OCI-M1 (cell line): ENCODE measurements around the gene PTPN11.
"Not testable (repeated sequence)": the region's sequence is repeated elsewhere in the genome, so short reads cannot be mapped to it uniquely, and the experiment has no call there.

ENCODE experiments used
- DNase-seq: peaks from one replicate; lab custom pipeline; 2025; lab: John Stamatoyannopoulos, UW

Gene PTPN11

GRCh38 chr12:112448165-112448564, 29.4 kb downstream of the PTPN11 start:
- not testable (repeated sequence) for DNase-seq

GRCh38 chr12:112450725-112451124, 32.0 kb downstream of the PTPN11 start:
- DNase-seq = no peak

GRCh38 chr12:112456029-112456428, 37.3 kb downstream of the PTPN11 start:
- DNase-seq = no peak

GRCh38 chr12:112457142-112457541, 38.4 kb downstream of the PTPN11 start:
- not testable (repeated sequence) for DNase-seq

GRCh38 chr12:112458330-112458729, 39.6 kb downstream of the PTPN11 start:
- DNase-seq = no peak

GRCh38 chr12:112458751-112459150, 40.0 kb downstream of the PTPN11 start:
- DNase-seq = no peak

- DNase-seq = peak; percentile 52
Measured at GRCh38 chr12:112463478-112463877, 44.7 kb downstream of the PTPN11 start.

- DNase-seq = no peak
Measured at GRCh38 chr12:112464605-112465004, 45.9 kb downstream of the PTPN11 start.

GRCh38 chr12:112466011-112466422, 47.3 kb downstream of the PTPN11 start:
- DNase-seq = peak; percentile 13

GRCh38 chr12:112466835-112467234, 48.1 kb downstream of the PTPN11 start:
- DNase-seq = no peak

- DNase-seq = no peak
Measured at GRCh38 chr12:112468046-112468445, 49.3 kb downstream of the PTPN11 start.

GRCh38 chr12:112473056-112473455, 54.3 kb downstream of the PTPN11 start:
- peak; percentile 23 for DNase-seq

GRCh38 chr12:112479413-112479812, 60.7 kb downstream of the PTPN11 start:
- no peak for DNase-seq

- no peak for DNase-seq
Measured at GRCh38 chr12:112480931-112481330, 62.2 kb downstream of the PTPN11 start.

- DNase-seq = no peak
Measured at GRCh38 chr12:112482733-112483132, 64.0 kb downstream of the PTPN11 start.

GRCh38 chr12:112486361-112486760, 67.6 kb downstream of the PTPN11 start:
- DNase-seq = no peak

GRCh38 chr12:112488257-112488876, 69.6 kb downstream of the PTPN11 start:
- no peak for DNase-seq

- no peak for DNase-seq
Measured at GRCh38 chr12:112489456-112489855, 70.7 kb downstream of the PTPN11 start.

- DNase-seq = no peak
Measured at GRCh38 chr12:112496496-112496895, 77.7 kb downstream of the PTPN11 start.

- DNase-seq = no peak
Measured at GRCh38 chr12:112498580-112498979, 79.8 kb downstream of the PTPN11 start.

- DNase-seq = no peak
Measured at GRCh38 chr12:112503512-112503911, 84.8 kb downstream of the PTPN11 start.

GRCh38 chr12:112506513-112507166, 87.9 kb downstream of the PTPN11 start:
- no peak for DNase-seq

- DNase-seq = no peak
Measured at GRCh38 chr12:112513471-112513870, 94.7 kb downstream of the PTPN11 start.

- no peak for DNase-seq
Measured at GRCh38 chr12:112514456-112514855, 95.7 kb downstream of the PTPN11 start.
